Chondrocyte (in vitro differentiated cells): Measurements from ENCODE around the gene TMEM139. TPM values are rescaled to one million over a fixed set of nuclear protein-coding genes. Genes with fewer than 3 reads are reported as not detected.
A peak's percentile ranks its signal among the peaks of the same experiment; 100 is the strongest.

Source experiments
- DNase-seq: peaks from one replicate; pipeline ENCODE4 v3.0.0; 2021; ENCODE audit warnings: mixed read lengths, low spot score
- H3K27ac Mint-ChIP-seq: one replicate; pipeline ENCODE4 v1.8.0; 2021; ENCODE audit warnings: mild to moderate bottlenecking, moderate library complexity, mixed read lengths; ENCODE audit not compliant: unreplicated experiment
- H3K27me3 Mint-ChIP-seq: 2 replicates; pipeline ENCODE4 v1.8.0; 2021; ENCODE audit warnings: low read depth, mixed read lengths
- H3K36me3 Mint-ChIP-seq: 2 replicates; pipeline ENCODE4 v1.8.0; 2021; ENCODE audit warnings: low read depth, mixed read lengths
- H3K4me1 Mint-ChIP-seq: 2 replicates; pipeline ENCODE4 v1.8.0; 2021; ENCODE audit warnings: low read depth, mild to moderate bottlenecking, mixed read lengths
- H3K4me3 Mint-ChIP-seq: one replicate; pipeline ENCODE4 v1.8.0; 2021; ENCODE audit warnings: mild to moderate bottlenecking, moderate library complexity, mixed read lengths; ENCODE audit not compliant: unreplicated experiment
- H3K9me3 Mint-ChIP-seq: 2 replicates; pipeline ENCODE4 v1.8.0; 2021; ENCODE audit warnings: low read depth, mixed read lengths
- CTCF ChIP-seq: fragments of 200-600 bp; sonication (generic); IDR thresholded peaks from 2 replicates; pipeline ENCODE4 v1.5.0; 2021; ENCODE audit warnings: antibody characterized with exemption, mild to moderate bottlenecking, moderate library complexity
- total RNA-seq: library from RNA; stranded (reverse); gene quantifications from 3 replicates; pipeline ENCODE4 v1.2.1, GENCODE V29; 2021

The TMEM139 gene
- total RNA-seq, 1 donor from 2014 or later: not detected

GRCh38 chr7:143256932-143257331 lies 27.8 kb upstream of the TMEM139 start:
- no peak for TF ChIP-seq CTCF
- Mint-ChIP-seq H3K4me1 (no peaks in the 10 kb centered on the region), H3K4me3 (no peak overlapping the region), H3K27me3 (no peaks in the 10 kb centered on the region), H3K36me3 (peaks cover 11% of the 10 kb centered on the region), H3K27ac (no peak overlapping the region), H3K9me3 (peaks cover 16% of the 10 kb centered on the region)
- DNase-seq: no peak

GRCh38 chr7:143257501-143257900 lies 27.3 kb upstream of the TMEM139 start:
- Mint-ChIP-seq H3K9me3 (peaks cover 11% of the 10 kb centered on the region), H3K36me3 (peaks cover 10% of the 10 kb centered on the region), H3K4me3 (no peak overlapping the region), H3K27ac (no peak overlapping the region), H3K27me3 (no peaks in the 10 kb centered on the region), H3K4me1 (no peaks in the 10 kb centered on the region)
- TF ChIP-seq CTCF: no peak
- no peak for DNase-seq

- no peak overlapping the region for H3K4me3 Mint-ChIP-seq
- H3K4me1 Mint-ChIP-seq: peaks cover 6% of the 10 kb centered on the region
- DNase-seq: no peak
- H3K36me3 Mint-ChIP-seq: peaks cover 5% of the 10 kb centered on the region
- TF ChIP-seq CTCF: no peak
- H3K9me3 Mint-ChIP-seq: peaks cover 6% of the 10 kb centered on the region
- no peaks in the 10 kb centered on the region for H3K27me3 Mint-ChIP-seq
- no peak overlapping the region for H3K27ac Mint-ChIP-seq
Observed at GRCh38 chr7:143258831-143259230, 25.9 kb upstream of the TMEM139 start.

- Mint-ChIP-seq H3K27ac (no peak overlapping the region), H3K9me3 (no peaks in the 10 kb centered on the region), H3K4me3 (no peak overlapping the region), H3K36me3 (no peaks in the 10 kb centered on the region), H3K4me1 (peaks cover 16% of the 10 kb centered on the region), H3K27me3 (no peaks in the 10 kb centered on the region)
- no peak for TF ChIP-seq CTCF
- no peak for DNase-seq
Observed at GRCh38 chr7:143259765-143260164, 25.0 kb upstream of the TMEM139 start.

GRCh38 chr7:143261901-143262300 lies 22.9 kb upstream of the TMEM139 start:
- Mint-ChIP-seq H3K9me3 (no peaks in the 10 kb centered on the region), H3K4me1 (peaks cover 22% of the 10 kb centered on the region), H3K36me3 (peaks cover 7% of the 10 kb centered on the region), H3K27me3 (no peaks in the 10 kb centered on the region), H3K4me3 (peak overlapping the region; percentile 28), H3K27ac (no peak overlapping the region)
- TF ChIP-seq CTCF: no peak
- DNase-seq: no peak
